H1 (cell line): ENCODE measurements around the gene DAB2IP. TPM values are rescaled to one million over a fixed set of nuclear protein-coding genes. Genes with fewer than 3 reads are reported as not detected.
A peak's percentile ranks its signal among the peaks of the same experiment; 100 is the strongest.

Source experiments
- CTCF ChIA-PET: fragments of 300-600 bp; sonication (Branson Sonifier 250); formaldehyde crosslinking; loops from one replicate; lab custom pipeline; 2021; ENCODE audit not compliant: partially characterized antibody; lab: Charles Lee
- POLR2A ChIA-PET: fragments of 300-600 bp; sonication (Branson Sonifier 250); formaldehyde crosslinking; loops from one replicate; lab custom pipeline; 2021; ENCODE audit warnings: inconsistent platforms; ENCODE audit not compliant: partially characterized antibody; lab: Charles Lee
- DNase-seq, 2 experiments: peaks; one replicate each; pipeline versions ENCODE4 v3.0.0 to v3.0.0-alpha.2; 2010 to 2022; ENCODE audit warnings: low spot score in 2 of 2, low read depth in 1 of 2, mixed read lengths in 1 of 2
- FAIRE-seq: peaks from 2 replicates; lab custom pipeline; 2011; peaks lifted over from hg19 to GRCh38; lab: Jason Lieb, UNC
- H2AFZ ChIP-seq: 2 replicates; pipeline ENCODE4 v1.8.1; 2012; ENCODE audit warnings: low read length, inconsistent platforms
- H2AK5ac ChIP-seq: 2 replicates; pipeline ENCODE4 v1.6.1; 2013; ENCODE audit warnings: low read depth, low read length
- H2BK120ac ChIP-seq: replicated peaks from 2 replicates; pipeline ENCODE3; 2013; ENCODE audit warnings: low read depth, low read length, inconsistent platforms
- H2BK12ac ChIP-seq: 2 replicates; pipeline ENCODE4 v1.6.1; 2013; ENCODE audit warnings: low read depth, low read length
- H2BK15ac ChIP-seq: 2 replicates; pipeline ENCODE4 v1.6.1; 2013; ENCODE audit warnings: low read length
- H2BK20ac ChIP-seq: 2 replicates; pipeline ENCODE4 v1.6.1; 2013; ENCODE audit warnings: low read length
- H2BK5ac ChIP-seq: 2 replicates; pipeline ENCODE4 v1.6.1; 2013; ENCODE audit warnings: low read depth, low read length
- H3K14ac ChIP-seq: 2 replicates; pipeline ENCODE4 v1.6.1; 2013; ENCODE audit warnings: inconsistent platforms; ENCODE audit not compliant: insufficient read length
- H3K18ac ChIP-seq: 2 replicates; pipeline ENCODE4 v1.6.1; 2013; ENCODE audit warnings: low read length; ENCODE audit errors: extremely low read depth
- H3K23ac ChIP-seq: 2 replicates; pipeline ENCODE4 v1.6.1; 2013; ENCODE audit warnings: inconsistent platforms; ENCODE audit not compliant: insufficient read length
- H3K23me2 ChIP-seq: 2 replicates; pipeline ENCODE4 v1.6.1; 2013; ENCODE audit warnings: low read depth, low read length
- H3K27ac ChIP-seq: 2 replicates; pipeline ENCODE4 v1.6.1; 2011; ENCODE audit warnings: low read depth, low read length, inconsistent platforms
- H3K27me3 ChIP-seq, 4 experiments: replicated peaks in 1 of 4; 1 replicate in 1 of 4; 2 replicates in 3 of 4; pipeline versions ENCODE4 v1.6.1 to v1.8.1; 2011 to 2013; ENCODE audit warnings: low read length in 3 of 4, mild to moderate bottlenecking in 3 of 4, inconsistent platforms in 2 of 4, mixed read lengths in 2 of 4, moderate library complexity in 1 of 4; ENCODE audit not compliant: control insufficient read depth in 3 of 4, insufficient read depth in 3 of 4; ENCODE audit errors: extremely low read depth in 1 of 4
- H3K36me3 ChIP-seq, 4 experiments: 2 replicates each; pipeline versions ENCODE4 v1.6.1 to v1.8.1; 2011 to 2013; ENCODE audit warnings: mild to moderate bottlenecking in 4 of 4, low read length in 3 of 4, moderate library complexity in 2 of 4, control low read depth in 1 of 4, inconsistent platforms in 1 of 4; ENCODE audit not compliant: insufficient read depth in 4 of 4, control insufficient read depth in 2 of 4
- H3K4ac ChIP-seq: replicated peaks from 2 replicates; pipeline ENCODE3; 2013; ENCODE audit warnings: low read length, low read depth, mixed read lengths, inconsistent platforms; ENCODE audit not compliant: insufficient read length
- H3K4me1 ChIP-seq, 4 experiments: replicated peaks in 1 of 4; 1 replicate in 1 of 4; 2 replicates in 3 of 4; pipeline versions ENCODE4 v1.6.1 to v1.8.1; 2011 to 2013; ENCODE audit warnings: low read length in 3 of 4, inconsistent platforms in 2 of 4, mixed read lengths in 1 of 4; ENCODE audit not compliant: insufficient read depth in 4 of 4, control insufficient read depth in 3 of 4
- H3K4me2 ChIP-seq, 2 experiments: 2 replicates each; pipeline versions ENCODE4 v1.6.1 to v1.8.1; 2011 to 2013; ENCODE audit warnings: low read depth in 2 of 2, low read length in 2 of 2, control low read depth in 1 of 2, inconsistent platforms in 1 of 2, mild to moderate bottlenecking in 1 of 2; ENCODE audit not compliant: insufficient read depth in 1 of 2
- H3K4me3 ChIP-seq, 4 experiments: fragments of 200-600, 300-600 bp in 1 of 4; sonication (generic), shearing (Covaris generic), sonication (Bioruptor Twin) in 1 of 4; 2 replicates each; pipeline versions ENCODE4 v1.5.1 to v1.8.1; 2011 to 2016; ENCODE audit warnings: low read length in 4 of 4, low read depth in 3 of 4, control low read depth in 2 of 4, inconsistent platforms in 2 of 4, mild to moderate bottlenecking in 2 of 4, mixed read lengths in 1 of 4, moderate library complexity in 1 of 4; ENCODE audit not compliant: insufficient read depth in 2 of 4; ENCODE audit errors: extremely low read depth in 1 of 4
- H3K56ac ChIP-seq: replicated peaks from 2 replicates; pipeline ENCODE3; 2013; ENCODE audit warnings: low read depth, mild to moderate bottlenecking, mixed read lengths, low read length, inconsistent platforms; ENCODE audit not compliant: insufficient read length
- H3K79me1 ChIP-seq: 2 replicates; pipeline ENCODE4 v1.6.1; 2013; ENCODE audit warnings: low read depth, low read length, control low read depth
- H3K79me2 ChIP-seq, 2 experiments: 2 replicates each; pipeline versions ENCODE4 v1.6.1 to v1.8.1; 2012 to 2013; ENCODE audit warnings: low read length in 2 of 2, mild to moderate bottlenecking in 2 of 2, inconsistent platforms in 1 of 2; ENCODE audit not compliant: insufficient read depth in 2 of 2, control insufficient read depth in 1 of 2
- H3K9ac ChIP-seq, 4 experiments: replicated peaks in 1 of 4; 1 replicate in 1 of 4; 2 replicates in 3 of 4; pipeline versions ENCODE4 v1.6.1 to v1.8.1; 2011 to 2013; ENCODE audit warnings: low read depth in 3 of 4, low read length in 3 of 4, control low read depth in 2 of 4, mild to moderate bottlenecking in 2 of 4, moderate library complexity in 2 of 4, inconsistent platforms in 1 of 4; ENCODE audit errors: extremely low read depth in 1 of 4
- H3K9me3 ChIP-seq, 2 experiments: 2 replicates each; pipeline versions ENCODE4 v1.6.1 to v1.8.1; 2012 to 2013; ENCODE audit warnings: mild to moderate bottlenecking in 2 of 2, moderate library complexity in 2 of 2, control low read depth in 1 of 2, inconsistent platforms in 1 of 2, low read depth in 1 of 2, low read length in 1 of 2, mixed read lengths in 1 of 2; ENCODE audit not compliant: insufficient read depth in 2 of 2
- H4K20me1 ChIP-seq, 2 experiments: replicated peaks in 1 of 2; 2 replicates each; pipeline versions ENCODE3 to v1.8.1; 2011 to 2013; ENCODE audit warnings: inconsistent platforms in 2 of 2, low read length in 2 of 2, mild to moderate bottlenecking in 1 of 2; ENCODE audit not compliant: insufficient read depth in 2 of 2, control insufficient read depth in 1 of 2
- H4K5ac ChIP-seq: 2 replicates; pipeline ENCODE4 v1.6.1; 2013; ENCODE audit warnings: low read length, low read depth, mixed read lengths, inconsistent platforms; ENCODE audit not compliant: insufficient read length
- H4K8ac ChIP-seq: 2 replicates; pipeline ENCODE4 v1.8.0; 2013; ENCODE audit warnings: mild to moderate bottlenecking, moderate library complexity, low read length, inconsistent platforms; ENCODE audit not compliant: insufficient read depth; ENCODE audit errors: extremely low read depth
- H4K91ac ChIP-seq: replicated peaks from 2 replicates; pipeline ENCODE3; 2013; ENCODE audit warnings: low read length, mixed read lengths, inconsistent platforms; ENCODE audit not compliant: insufficient read length
- HDAC2 ChIP-seq, 2 experiments: fragments of 300-600 bp in 1 of 2; sonication (generic) in 1 of 2; IDR thresholded peaks; 2 replicates each; pipeline ENCODE4 v1.6.1; 2011 to 2012; ENCODE audit warnings: low read depth in 2 of 2, low read length in 2 of 2, mild to moderate bottlenecking in 2 of 2, moderate library complexity in 2 of 2, borderline replicate concordance in 1 of 2, inconsistent platforms in 1 of 2
- JUN ChIP-seq: IDR thresholded peaks from 2 replicates; pipeline ENCODE4 v1.6.1; 2011; ENCODE audit warnings: low read depth, mild to moderate bottlenecking, improper control_type of control experiment, low read length
- KDM4A ChIP-seq: IDR thresholded peaks from one replicate; pipeline ENCODE4 v1.7.1; 2012; ENCODE audit warnings: low read depth, mild to moderate bottlenecking, moderate library complexity, low read length, inconsistent platforms; ENCODE audit not compliant: severe bottlenecking
- POLR2AphosphoS5 ChIP-seq: IDR thresholded peaks from 2 replicates; pipeline ENCODE4 v1.6.1; 2011; ENCODE audit warnings: low read depth, low read length
- RNF2 ChIP-seq: fragments of 200-900, 300-1000 bp; sonication (generic); IDR thresholded peaks from 2 replicates; pipeline ENCODE4 v1.7.1; 2016; ENCODE audit warnings: borderline replicate concordance, low read depth, mild to moderate bottlenecking, antibody characterized with exemption, low read length; ENCODE audit not compliant: poor library complexity, severe bottlenecking; ENCODE audit errors: missing control alignments
- SIN3A ChIP-seq, 2 experiments: IDR thresholded peaks in 1 of 2; conservative IDR thresholded peaks in 1 of 2; 2 replicates each; pipeline ENCODE4 v1.6.1; 2011 to 2012; ENCODE audit warnings: low read length in 2 of 2, improper control_type of control experiment in 1 of 2, low read depth in 1 of 2, mild to moderate bottlenecking in 1 of 2
- SP2 ChIP-seq: IDR thresholded peaks from 2 replicates; pipeline ENCODE4 v1.6.1; 2012; ENCODE audit warnings: mild to moderate bottlenecking, low read length, inconsistent platforms
- WGBS, 2 experiments: shearing (Covaris generic) in 1 of 2; methylation state at CpG; one replicate each; pipeline versions ENCODE4 v1.1.6 to v1.1.7; 2013 to 2015; ENCODE audit warnings: low lambda C conversion rate in 2 of 2, mixed read lengths in 2 of 2, inconsistent platforms in 1 of 2, low coverage in 1 of 2, missing lambda C conversion rate in 1 of 2; ENCODE audit not compliant: insufficient replicate concordance in 2 of 2, insufficient coverage in 1 of 2, insufficient read length in 1 of 2; ENCODE audit errors: extremely low coverage in 1 of 2, missing lambda C conversion rate in 1 of 2; 5-methylcytosine and 5-hydroxymethylcytosine counted together
- polyA plus RNA-seq, 7 experiments: library from polyadenylated mRNA; depleted of rRNA in 3 of 7; stranded (reverse) in 5 of 7; unstranded in 2 of 7; fragments of >200 nt in 5 of 7; fragments of 200-250 nt in 2 of 7; gene quantifications; 1 replicate in 5 of 7; 2 replicates in 1 of 7; 4 replicates in 1 of 7; pipeline versions ENCODE4 v1.2.1 to v1.2.3, GENCODE V29; 2011 to 2013; ENCODE audit warnings: missing spikeins in 2 of 7, mixed read lengths in 2 of 7
- total RNA-seq: library from RNA; stranded (reverse); fragmentation: NEBNext Ultra II Directional; extraction: Animal tissue kit (Norgen Biotek cat#: 25700); gene quantifications from 2 replicates; pipeline ENCODE4 v1.2.1, GENCODE V29; 2021
- TF ChIP-seq, protein P1 (sequence below), 3 experiments: IDR thresholded peaks; 1 replicate in 2 of 3; 2 replicates in 1 of 3; pipeline versions ENCODE4 v1.5.1 to v1.6.1; 2011; ENCODE audit warnings: low read length in 3 of 3, mild to moderate bottlenecking in 3 of 3, inconsistent platforms in 2 of 3, low read depth in 1 of 3, moderate library complexity in 1 of 3; ENCODE audit not compliant: insufficient read depth in 1 of 3; ENCODE audit errors: control extremely low read depth in 1 of 3

DAB2IP gene
- total and polyA plus RNA-seq, 2 of the 8 experiments (the other 6 are each of a cell fraction or from before 2014, with no cell fraction given): 19.7 to 39.5 TPM

DNA sequence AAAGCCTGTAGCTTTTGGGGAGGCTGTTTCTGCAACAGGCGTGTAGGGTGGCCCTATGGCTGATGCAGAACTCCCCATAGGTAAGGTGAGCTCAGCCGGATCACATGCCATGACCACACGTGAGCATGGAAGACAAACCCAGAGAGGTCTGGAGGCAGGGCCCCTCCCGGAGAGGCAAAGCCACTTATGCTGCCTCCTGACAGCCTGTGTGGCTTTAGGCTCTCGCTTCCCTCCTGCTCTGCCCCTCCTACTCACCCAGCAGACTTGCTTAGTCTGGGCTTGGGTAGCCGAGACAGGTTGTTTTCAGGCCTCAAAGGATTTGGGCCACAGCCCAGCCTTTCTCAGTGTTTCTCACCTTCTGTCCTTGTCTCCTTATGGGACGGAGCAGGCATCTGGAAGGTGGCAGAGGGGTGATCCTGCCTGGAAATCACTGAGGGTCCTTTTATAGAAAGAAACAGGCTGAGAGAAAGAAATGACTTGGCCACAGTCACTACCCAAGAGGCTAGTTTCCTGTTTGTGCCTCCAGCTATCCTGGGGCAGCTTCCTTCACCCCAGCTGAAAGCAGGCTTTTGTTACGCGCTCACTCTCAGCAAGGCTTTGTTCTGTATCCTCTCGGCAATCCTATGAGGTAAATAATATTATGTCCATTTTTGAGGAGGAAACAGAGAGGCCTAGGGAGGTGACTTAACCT, 89.9 kb downstream of the DAB2IP start:
- no peak overlapping the region for H2BK20ac ChIP-seq
- 0 out of 2 replicates have a peak overlapping the region, but pooled peaks have one; percentile 14 for H2BK12ac ChIP-seq
- H3K14ac ChIP-seq: no peak overlapping the region
- H3K56ac ChIP-seq: no peak overlapping the region
- H3K4ac ChIP-seq: no peak overlapping the region
- H4K5ac ChIP-seq: no peak overlapping the region
- 0 out of 2 replicates have a peak overlapping the region, but pooled peaks have one; percentile 54 for H2BK5ac ChIP-seq
- DNase-seq: no peak
- H2AFZ ChIP-seq: no peak overlapping the region
- peaks cover 22 to 27% of the 10 kb centered on the region in 2 experiments for H4K20me1 ChIP-seq
- H3K23me2 ChIP-seq: peaks cover 5% of the 10 kb centered on the region
- no peaks in the 10 kb centered on the region for H3K9me3 ChIP-seq
- 0 out of 2 replicates have a peak overlapping the region, but pooled peaks have one; percentile 0 for H3K18ac ChIP-seq
- H3K4me3 ChIP-seq: no peak overlapping the region
- ChIA-PET POLR2A (interaction anchor here (1.3 kb wide), 1 partner anchor 48 kb away, joined by 3 read pairs; no protein-coding TSS in a partner anchor), CTCF (interaction anchor here (0.8 to 20.3 kb wide), 8 partner anchors 14 to 191 kb away, joined by 3 to 305 read pairs (median 4); no protein-coding TSS in a partner anchor)
- no peak overlapping the region for H3K4me2 ChIP-seq
- no peak overlapping the region for H2BK120ac ChIP-seq
- peaks cover 24% of the 10 kb centered on the region for H3K79me1 ChIP-seq
- no peak overlapping the region for H3K23ac ChIP-seq
- WGBS, 2 experiments: 74% methylated on average over 10 of the region's 10 CpGs; no CpG with 5 or more reads in 1 of the 2 experiments
- H2AK5ac ChIP-seq: no peak overlapping the region
- no peak overlapping the region for H4K8ac ChIP-seq
- no peak overlapping the region for H3K9ac ChIP-seq
- H3K4me1 ChIP-seq: peaks cover 23 to 65% (median 42%) of the 10 kb centered on the region in 4 experiments
- H3K27ac ChIP-seq: no peak overlapping the region
- no peak overlapping the region for H4K91ac ChIP-seq
- no peaks in the 10 kb centered on the region for H3K27me3 ChIP-seq
- H2BK15ac ChIP-seq: peak overlapping the region; percentile 9; the same call in 1 of the 2 replicates
- H3K36me3 ChIP-seq: no peaks in the 10 kb centered on the region
- peaks cover 0 to 45% of the 10 kb centered on the region in 2 experiments; a peak in 2 of 4 replicates for H3K79me2 ChIP-seq
- FAIRE-seq: no peak
- TF ChIP-seq RNF2 (no peak), JUN (no peak), HDAC2 (IDR thresholded peaks at IDR 0.05; ENCODE audit: borderline replicate concordance in 1 of 2, low read depth in 2 of 2, low read length in 2 of 2) (no peak), KDM4A (no peak), SIN3A (conservative IDR thresholded peaks at IDR 0.05 in 1 of 2, IDR thresholded peaks at IDR 0.05 in 1 of 2; ENCODE audit: low read depth in 1 of 2, low read length in 2 of 2) (no peak), POLR2AphosphoS5 (no peak), SP2 (no peak)
- TF ChIP-seq, protein P1, sequence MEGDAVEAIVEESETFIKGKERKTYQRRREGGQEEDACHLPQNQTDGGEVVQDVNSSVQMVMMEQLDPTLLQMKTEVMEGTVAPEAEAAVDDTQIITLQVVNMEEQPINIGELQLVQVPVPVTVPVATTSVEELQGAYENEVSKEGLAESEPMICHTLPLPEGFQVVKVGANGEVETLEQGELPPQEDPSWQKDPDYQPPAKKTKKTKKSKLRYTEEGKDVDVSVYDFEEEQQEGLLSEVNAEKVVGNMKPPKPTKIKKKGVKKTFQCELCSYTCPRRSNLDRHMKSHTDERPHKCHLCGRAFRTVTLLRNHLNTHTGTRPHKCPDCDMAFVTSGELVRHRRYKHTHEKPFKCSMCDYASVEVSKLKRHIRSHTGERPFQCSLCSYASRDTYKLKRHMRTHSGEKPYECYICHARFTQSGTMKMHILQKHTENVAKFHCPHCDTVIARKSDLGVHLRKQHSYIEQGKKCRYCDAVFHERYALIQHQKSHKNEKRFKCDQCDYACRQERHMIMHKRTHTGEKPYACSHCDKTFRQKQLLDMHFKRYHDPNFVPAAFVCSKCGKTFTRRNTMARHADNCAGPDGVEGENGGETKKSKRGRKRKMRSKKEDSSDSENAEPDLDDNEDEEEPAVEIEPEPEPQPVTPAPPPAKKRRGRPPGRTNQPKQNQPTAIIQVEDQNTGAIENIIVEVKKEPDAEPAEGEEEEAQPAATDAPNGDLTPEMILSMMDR (IDR thresholded peaks at IDR 0.05; ENCODE audit: control extremely low read depth in 1 of 3, insufficient read depth in 1 of 3, low read depth in 1 of 3, low read length in 3 of 3): no peak
